ENCODE data around the gene CELF6. TPM values are rescaled to one million over a fixed set of nuclear protein-coding genes. Genes with fewer than 3 reads are reported as not detected.
A peak's percentile ranks its signal among the peaks of the same experiment; 100 is the strongest.

The CELF6 gene
- total RNA-seq, 1 experiment from 2014 or later = not detected

DNA sequence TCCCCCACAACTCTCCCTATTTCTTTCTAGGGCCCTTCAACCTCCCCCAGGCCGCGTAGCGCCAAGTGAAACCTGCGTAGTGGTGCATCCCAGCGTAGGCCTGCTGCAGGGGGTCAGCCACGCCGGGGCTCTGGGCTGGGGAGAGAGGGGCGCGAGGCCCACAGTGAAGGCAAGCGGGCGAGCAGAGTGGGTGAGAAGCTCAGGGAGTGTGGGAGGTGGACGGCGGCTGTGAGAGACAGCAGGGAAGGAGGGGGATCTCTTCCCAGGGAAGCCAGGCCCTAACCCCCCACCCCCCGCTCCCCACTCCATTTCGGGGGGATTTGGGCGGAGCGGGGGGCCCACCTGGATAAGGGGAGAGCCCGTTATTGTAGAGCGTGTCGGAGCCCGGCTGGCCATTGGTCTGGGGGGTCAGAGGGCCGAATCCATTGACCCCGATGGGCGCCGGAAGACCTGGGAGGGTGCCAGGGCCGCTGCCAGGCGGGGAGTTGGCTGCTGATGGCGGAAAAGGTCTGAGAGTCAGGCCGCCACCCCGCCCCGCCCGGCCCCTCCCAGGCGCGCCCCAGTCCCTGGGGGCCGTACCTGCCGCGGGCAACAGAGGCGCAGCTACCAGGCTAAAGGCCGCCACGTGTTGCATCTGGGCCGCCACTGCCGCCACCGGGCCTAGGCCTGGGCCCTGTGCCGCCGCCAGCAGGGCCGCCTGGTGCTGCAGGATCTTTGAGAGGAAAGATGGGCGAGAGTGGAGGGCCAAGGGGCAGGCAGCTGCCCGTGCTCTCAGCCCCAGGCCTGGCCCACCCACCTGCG is 31.0 kb downstream of the CELF6 start:
- POLR2A ChIA-PET = no interaction called here
- Histone ChIP-seq H3K4me1 (no peaks in the 10 kb centered on the region), H3K36me3 (ENCODE audit: control insufficient read depth, insufficient read depth, low read length) (no peaks in the 10 kb centered on the region), H3K9me3 (no peaks in the 10 kb centered on the region), H3K4me3 (ENCODE audit: low read depth, low read length) (no peak overlapping the region), H3K27me3 (replicated peaks; ENCODE audit: control insufficient read depth, insufficient read depth, low read length) (no peaks in the 10 kb centered on the region)
- Mint-ChIP-seq H3K4me1 (ENCODE audit: low read depth, unreplicated experiment) (no peaks in the 10 kb centered on the region), H3K36me3 (ENCODE audit: insufficient read depth, unreplicated experiment) (no peaks in the 10 kb centered on the region), H3K9me3 (ENCODE audit: unreplicated experiment) (no peaks in the 10 kb centered on the region), H3K27ac (ENCODE audit: unreplicated experiment) (no peak overlapping the region), H3K27me3 (ENCODE audit: insufficient read depth, unreplicated experiment) (peaks cover 10% of the 10 kb centered on the region), H3K4me3 (ENCODE audit: unreplicated experiment) (no peak overlapping the region)
- TF ChIP-seq, protein P1, sequence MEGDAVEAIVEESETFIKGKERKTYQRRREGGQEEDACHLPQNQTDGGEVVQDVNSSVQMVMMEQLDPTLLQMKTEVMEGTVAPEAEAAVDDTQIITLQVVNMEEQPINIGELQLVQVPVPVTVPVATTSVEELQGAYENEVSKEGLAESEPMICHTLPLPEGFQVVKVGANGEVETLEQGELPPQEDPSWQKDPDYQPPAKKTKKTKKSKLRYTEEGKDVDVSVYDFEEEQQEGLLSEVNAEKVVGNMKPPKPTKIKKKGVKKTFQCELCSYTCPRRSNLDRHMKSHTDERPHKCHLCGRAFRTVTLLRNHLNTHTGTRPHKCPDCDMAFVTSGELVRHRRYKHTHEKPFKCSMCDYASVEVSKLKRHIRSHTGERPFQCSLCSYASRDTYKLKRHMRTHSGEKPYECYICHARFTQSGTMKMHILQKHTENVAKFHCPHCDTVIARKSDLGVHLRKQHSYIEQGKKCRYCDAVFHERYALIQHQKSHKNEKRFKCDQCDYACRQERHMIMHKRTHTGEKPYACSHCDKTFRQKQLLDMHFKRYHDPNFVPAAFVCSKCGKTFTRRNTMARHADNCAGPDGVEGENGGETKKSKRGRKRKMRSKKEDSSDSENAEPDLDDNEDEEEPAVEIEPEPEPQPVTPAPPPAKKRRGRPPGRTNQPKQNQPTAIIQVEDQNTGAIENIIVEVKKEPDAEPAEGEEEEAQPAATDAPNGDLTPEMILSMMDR (IDR thresholded peaks at IDR 0.05; ENCODE audit: insufficient read depth in 1 of 2, low read depth in 1 of 2, low read length in 1 of 2, severe bottlenecking in 1 of 2, unreplicated experiment in 1 of 2) = no peak
- BruUV-seq (replicated peaks) = no TSS peak
- no peak for DNase-seq
- CTCF ChIA-PET = no interaction called here
- intact Hi-C loops (cut with micrococcal nuclease; ENCODE audit: unreplicated experiment) = no loop called here

DNA sequence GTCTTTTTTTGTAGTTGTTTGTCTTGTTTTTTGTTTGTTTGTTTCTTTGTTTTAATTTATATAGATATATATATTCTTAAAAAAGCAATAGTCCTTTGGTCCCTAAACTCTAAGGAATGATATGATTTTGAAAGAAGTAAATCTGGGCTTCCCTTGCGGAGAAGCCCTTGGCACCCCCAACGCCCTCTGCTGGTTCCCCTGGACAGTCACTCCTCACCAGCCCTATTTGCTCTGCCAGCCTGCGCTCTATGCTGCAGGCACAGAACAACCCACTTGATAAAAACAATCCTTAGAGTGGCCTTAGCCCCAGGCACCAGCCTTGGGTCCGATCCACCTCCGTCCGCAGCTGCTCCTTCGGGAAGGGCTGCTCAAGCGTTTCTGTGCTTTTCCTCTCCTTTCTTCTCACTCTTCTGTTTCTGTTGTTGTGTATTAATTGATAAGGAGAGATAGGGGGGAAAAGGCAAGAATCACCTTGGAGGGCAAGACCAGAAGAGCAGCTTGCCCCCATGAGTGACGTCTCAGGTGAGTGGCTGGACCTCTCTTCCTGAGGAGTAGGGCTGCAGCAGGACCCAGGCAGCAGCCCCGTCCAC is 33.9 kb downstream of the CELF6 start:
- Mint-ChIP-seq H3K27ac (ENCODE audit: unreplicated experiment) (no peak overlapping the region), H3K36me3 (ENCODE audit: insufficient read depth, unreplicated experiment) (no peaks in the 10 kb centered on the region), H3K4me1 (ENCODE audit: low read depth, unreplicated experiment) (no peaks in the 10 kb centered on the region), H3K9me3 (ENCODE audit: unreplicated experiment) (no peaks in the 10 kb centered on the region), H3K27me3 (ENCODE audit: insufficient read depth, unreplicated experiment) (peaks cover 2% of the 10 kb centered on the region), H3K4me3 (ENCODE audit: unreplicated experiment) (no peak overlapping the region)
- TF ChIP-seq, protein P1 (IDR thresholded peaks at IDR 0.05; ENCODE audit: insufficient read depth in 1 of 2, low read depth in 1 of 2, low read length in 1 of 2, severe bottlenecking in 1 of 2, unreplicated experiment in 1 of 2) = peak; percentile 58 to 86
- Histone ChIP-seq H3K4me3 (ENCODE audit: low read depth, low read length) (no peak overlapping the region), H3K36me3 (ENCODE audit: control insufficient read depth, insufficient read depth, low read length) (no peaks in the 10 kb centered on the region), H3K4me1 (no peaks in the 10 kb centered on the region), H3K27me3 (replicated peaks; ENCODE audit: control insufficient read depth, insufficient read depth, low read length) (no peaks in the 10 kb centered on the region), H3K9me3 (no peaks in the 10 kb centered on the region)
- DNase-seq = peak in 1 of 2 experiments; percentile 62
- BruUV-seq (replicated peaks) = no TSS peak
- ChIA-PET POLR2A (no interaction called here), CTCF (interaction anchor here (0.7 kb wide), 1 partner anchor 18 kb away, joined by 3 read pairs; no protein-coding TSS in a partner anchor)
- intact Hi-C loops (cut with micrococcal nuclease; ENCODE audit: unreplicated experiment) = loop anchor here (1.0 kb wide), 1 partner anchor 87 kb away; no protein-coding TSS in a partner anchor

DNA sequence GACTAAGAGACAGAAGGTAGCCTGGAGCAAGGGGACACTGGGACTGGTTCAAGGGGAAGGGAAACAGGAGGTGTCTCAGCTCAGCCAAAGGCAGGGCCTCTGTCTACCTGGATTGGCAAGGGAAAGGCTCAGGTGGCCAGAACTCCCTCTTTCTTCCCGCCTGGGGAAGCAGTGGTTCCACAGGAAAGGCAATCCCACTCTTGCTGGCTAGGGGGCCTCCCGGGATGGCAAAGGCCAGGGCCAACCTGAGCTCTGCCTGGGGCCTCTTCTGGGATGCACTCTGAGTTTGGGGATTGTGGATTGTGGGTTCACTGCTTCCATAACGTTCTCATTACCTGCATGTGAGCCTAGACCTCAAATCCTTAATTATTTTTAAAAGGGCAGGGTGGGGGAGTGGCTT is 34.6 kb downstream of the CELF6 start:
- Mint-ChIP-seq H3K36me3 (ENCODE audit: insufficient read depth, unreplicated experiment) (no peaks in the 10 kb centered on the region), H3K4me1 (ENCODE audit: low read depth, unreplicated experiment) (no peaks in the 10 kb centered on the region), H3K27ac (ENCODE audit: unreplicated experiment) (no peak overlapping the region), H3K9me3 (ENCODE audit: unreplicated experiment) (no peaks in the 10 kb centered on the region), H3K27me3 (ENCODE audit: insufficient read depth, unreplicated experiment) (no peaks in the 10 kb centered on the region), H3K4me3 (ENCODE audit: unreplicated experiment) (no peak overlapping the region)
- POLR2A ChIA-PET = no interaction called here
- Histone ChIP-seq H3K27me3 (replicated peaks; ENCODE audit: control insufficient read depth, insufficient read depth, low read length) (no peaks in the 10 kb centered on the region), H3K4me1 (no peaks in the 10 kb centered on the region), H3K36me3 (ENCODE audit: control insufficient read depth, insufficient read depth, low read length) (no peaks in the 10 kb centered on the region), H3K4me3 (ENCODE audit: low read depth, low read length) (no peak overlapping the region), H3K9me3 (no peaks in the 10 kb centered on the region)
- BruUV-seq (replicated peaks) = no TSS peak
- TF ChIP-seq, protein P1 (IDR thresholded peaks at IDR 0.05; ENCODE audit: insufficient read depth in 1 of 2, low read depth in 1 of 2, low read length in 1 of 2, severe bottlenecking in 1 of 2, unreplicated experiment in 1 of 2) = no peak
- CTCF ChIA-PET = interaction anchor here (0.6 to 0.7 kb wide), 3 partner anchors 19 to 53 kb away, joined by 3 read pairs; no protein-coding TSS in a partner anchor
- intact Hi-C loops (cut with micrococcal nuclease; ENCODE audit: unreplicated experiment) = no loop called here
- DNase-seq = peak in 1 of 2 experiments; percentile 20

Measured in Caco-2 (cell line).